Measurements from ENCODE around the gene LASP1.

The LASP1 gene

DNA sequence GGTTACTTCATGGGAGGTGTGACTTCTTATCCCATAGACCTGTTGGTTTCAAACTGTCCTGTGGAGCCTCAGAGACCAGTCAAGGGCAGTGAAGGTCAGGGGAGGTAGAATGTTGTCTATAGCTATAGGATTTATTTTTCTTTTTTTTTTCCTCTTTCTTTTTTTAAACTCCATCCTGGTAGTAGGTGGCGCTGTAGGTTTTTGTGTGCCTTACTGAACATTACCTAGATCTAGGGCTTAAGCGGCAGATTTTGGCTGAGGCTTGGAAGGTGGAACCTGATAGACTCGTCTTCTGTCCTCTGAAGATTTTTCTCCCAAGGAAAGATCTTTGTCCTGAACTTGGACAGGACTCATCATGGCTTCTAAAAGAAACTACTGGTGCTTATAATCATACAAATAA, 47.4 kb downstream of the LASP1 start:
- TF ChIP-seq, protein P1, sequence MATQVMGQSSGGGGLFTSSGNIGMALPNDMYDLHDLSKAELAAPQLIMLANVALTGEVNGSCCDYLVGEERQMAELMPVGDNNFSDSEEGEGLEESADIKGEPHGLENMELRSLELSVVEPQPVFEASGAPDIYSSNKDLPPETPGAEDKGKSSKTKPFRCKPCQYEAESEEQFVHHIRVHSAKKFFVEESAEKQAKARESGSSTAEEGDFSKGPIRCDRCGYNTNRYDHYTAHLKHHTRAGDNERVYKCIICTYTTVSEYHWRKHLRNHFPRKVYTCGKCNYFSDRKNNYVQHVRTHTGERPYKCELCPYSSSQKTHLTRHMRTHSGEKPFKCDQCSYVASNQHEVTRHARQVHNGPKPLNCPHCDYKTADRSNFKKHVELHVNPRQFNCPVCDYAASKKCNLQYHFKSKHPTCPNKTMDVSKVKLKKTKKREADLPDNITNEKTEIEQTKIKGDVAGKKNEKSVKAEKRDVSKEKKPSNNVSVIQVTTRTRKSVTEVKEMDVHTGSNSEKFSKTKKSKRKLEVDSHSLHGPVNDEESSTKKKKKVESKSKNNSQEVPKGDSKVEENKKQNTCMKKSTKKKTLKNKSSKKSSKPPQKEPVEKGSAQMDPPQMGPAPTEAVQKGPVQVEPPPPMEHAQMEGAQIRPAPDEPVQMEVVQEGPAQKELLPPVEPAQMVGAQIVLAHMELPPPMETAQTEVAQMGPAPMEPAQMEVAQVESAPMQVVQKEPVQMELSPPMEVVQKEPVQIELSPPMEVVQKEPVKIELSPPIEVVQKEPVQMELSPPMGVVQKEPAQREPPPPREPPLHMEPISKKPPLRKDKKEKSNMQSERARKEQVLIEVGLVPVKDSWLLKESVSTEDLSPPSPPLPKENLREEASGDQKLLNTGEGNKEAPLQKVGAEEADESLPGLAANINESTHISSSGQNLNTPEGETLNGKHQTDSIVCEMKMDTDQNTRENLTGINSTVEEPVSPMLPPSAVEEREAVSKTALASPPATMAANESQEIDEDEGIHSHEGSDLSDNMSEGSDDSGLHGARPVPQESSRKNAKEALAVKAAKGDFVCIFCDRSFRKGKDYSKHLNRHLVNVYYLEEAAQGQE (IDR thresholded peaks at IDR 0.05; ENCODE audit: insufficient replicate concordance, low read depth), result no peak
- TF ChIP-seq CTCF (IDR thresholded peaks at IDR 0.05; ENCODE audit: insufficient read depth, low read length), result no peak
- no peak for TF ChIP-seq SPI1 (IDR thresholded peaks at IDR 0.05; ENCODE audit: borderline replicate concordance, low read depth)
- TF ChIP-seq GABPA (IDR thresholded peaks at IDR 0.05; ENCODE audit: low read depth), result no peak
- no peak for TF ChIP-seq POLR2AphosphoS5 (IDR thresholded peaks at IDR 0.05; ENCODE audit: low read depth)
- Histone ChIP-seq H3K27ac (replicated peaks) (no peak overlapping the region), H3K27me3 (ENCODE audit: insufficient read depth, poor library complexity, severe bottlenecking) (no peaks in the 10 kb centered on the region), H3K4me3 (replicated peaks; ENCODE audit: insufficient read depth, low read length) (no peak overlapping the region)
- no peak for DNase-seq (ENCODE audit: low read depth in 1 of 2, low spot score in 1 of 2)

DNA sequence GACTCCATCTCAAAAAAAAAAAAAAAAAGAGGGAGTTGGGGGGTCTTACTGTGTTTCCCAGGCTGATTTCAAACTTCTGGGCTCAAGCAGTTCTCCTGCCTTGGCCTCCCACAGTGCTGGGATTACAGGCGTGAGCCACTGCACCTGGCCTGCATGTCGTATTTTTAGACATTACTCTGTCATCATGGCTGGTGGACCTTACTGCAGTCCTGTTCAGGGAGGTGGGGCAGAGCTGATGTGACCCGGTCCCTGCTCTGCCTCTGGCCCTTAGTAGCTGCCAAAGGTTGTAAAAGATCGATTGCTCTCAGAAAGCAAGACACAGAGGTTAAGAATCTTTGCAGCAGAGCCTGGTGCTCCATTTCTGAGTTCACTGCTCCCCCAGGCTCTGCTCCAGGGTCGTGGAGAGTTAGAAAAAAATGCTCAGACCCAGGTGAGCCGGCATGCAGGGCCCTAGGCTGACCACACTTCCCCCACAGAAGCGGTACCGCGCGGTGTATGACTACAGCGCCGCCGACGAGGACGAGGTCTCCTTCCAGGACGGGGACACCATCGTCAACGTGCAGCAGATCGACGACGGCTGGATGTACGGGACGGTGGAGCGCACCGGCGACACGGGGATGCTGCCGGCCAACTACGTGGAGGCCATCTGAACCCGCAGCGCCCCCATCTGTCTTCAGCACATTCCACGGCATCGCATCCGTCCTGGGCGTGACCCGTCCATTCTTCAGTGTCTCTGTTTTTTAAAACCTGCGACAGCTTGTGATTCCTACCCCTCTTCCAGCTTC, 48.5 kb downstream of the LASP1 start:
- TF ChIP-seq, protein P1 (IDR thresholded peaks at IDR 0.05; ENCODE audit: insufficient replicate concordance, low read depth), result no peak
- TF ChIP-seq POLR2AphosphoS5 (IDR thresholded peaks at IDR 0.05; ENCODE audit: low read depth), result no peak
- no peak for TF ChIP-seq CTCF (IDR thresholded peaks at IDR 0.05; ENCODE audit: insufficient read depth, low read length)
- no peak for TF ChIP-seq GABPA (IDR thresholded peaks at IDR 0.05; ENCODE audit: low read depth)
- TF ChIP-seq SPI1 (IDR thresholded peaks at IDR 0.05; ENCODE audit: borderline replicate concordance, low read depth), result no peak
- Histone ChIP-seq H3K27me3 (ENCODE audit: insufficient read depth, poor library complexity, severe bottlenecking) (no peaks in the 10 kb centered on the region), H3K4me3 (replicated peaks; ENCODE audit: insufficient read depth, low read length) (no peak overlapping the region), H3K27ac (replicated peaks) (no peak overlapping the region)
- DNase-seq (ENCODE audit: low read depth in 1 of 2, low spot score in 1 of 2), result no peak

DNA sequence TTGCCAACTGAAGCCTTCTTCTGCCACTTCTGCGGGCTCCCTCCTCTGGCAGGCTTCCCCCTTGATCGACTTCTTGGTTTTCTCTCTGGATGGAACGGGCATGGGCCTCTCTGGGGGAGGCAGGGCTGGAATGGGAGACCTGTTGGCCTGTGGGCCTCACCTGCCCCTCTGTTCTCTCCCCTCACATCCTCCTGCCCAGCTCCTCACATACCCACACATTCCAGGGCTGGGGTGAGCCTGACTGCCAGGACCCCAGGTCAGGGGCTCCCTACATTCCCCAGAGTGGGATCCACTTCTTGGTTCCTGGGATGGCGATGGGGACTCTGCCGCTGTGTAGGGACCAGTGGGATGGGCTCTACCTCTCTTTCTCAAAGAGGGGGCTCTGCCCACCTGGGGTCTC, 49.1 kb downstream of the LASP1 start:
- no peak for DNase-seq (ENCODE audit: low read depth in 1 of 2, low spot score in 1 of 2)
- H3K27me3 ChIP-seq (ENCODE audit: insufficient read depth, poor library complexity, severe bottlenecking), result no peaks in the 10 kb centered on the region

More for the DNA sequence above, 49.1 kb downstream of the LASP1 start:
- Histone ChIP-seq H3K4me3 (replicated peaks; ENCODE audit: insufficient read depth, low read length) (no peak overlapping the region), H3K27ac (replicated peaks) (no peak overlapping the region)
- TF ChIP-seq GABPA (IDR thresholded peaks at IDR 0.05; ENCODE audit: low read depth) (no peak), CTCF (IDR thresholded peaks at IDR 0.05; ENCODE audit: insufficient read depth, low read length) (no peak), POLR2AphosphoS5 (IDR thresholded peaks at IDR 0.05; ENCODE audit: low read depth) (no peak), SPI1 (IDR thresholded peaks at IDR 0.05; ENCODE audit: borderline replicate concordance, low read depth) (no peak)
- TF ChIP-seq, protein P1 (IDR thresholded peaks at IDR 0.05; ENCODE audit: insufficient replicate concordance, low read depth), result no peak
